Prostate gland (tissue), 2 donors: Measurements from ENCODE around the gene CERS3. TPM values are rescaled to one million over a fixed set of nuclear protein-coding genes. Genes with fewer than 3 reads are reported as not detected.

Experiments used
- DNase-seq: peaks from one replicate; pipeline ENCODE4 v3.0.0-alpha.2; 2019; ENCODE audit warnings: low spot score
- H3K27ac ChIP-seq, 2 donors: fragments of 200-600 bp; sonication (generic); 2 replicates each; pipeline ENCODE4 v1.5.1; 2017 to 2019
- H3K27me3 ChIP-seq: fragments of 200-600 bp; sonication (generic); replicated peaks from 2 replicates; pipeline ENCODE4 v1.5.1; 2019; ENCODE audit not compliant: insufficient read depth
- H3K36me3 ChIP-seq, 2 donors: fragments of 200-600 bp; sonication (generic); 1 replicate in 1 of 2; 2 replicates in 1 of 2; pipeline versions ENCODE4 v1.5.1 to v1.8.1; 2017 to 2019
- H3K4me1 ChIP-seq: fragments of 200-600 bp; sonication (generic); replicated peaks from 2 replicates; pipeline ENCODE4 v1.5.1; 2019
- H3K4me3 ChIP-seq, 2 donors: fragments of 200-600 bp; sonication (generic); 2 replicates each; pipeline ENCODE4 v1.5.1; 2017 to 2019
- H3K9me3 ChIP-seq: fragments of 200-600 bp; sonication (generic); 2 replicates; pipeline ENCODE4 v1.5.1; 2017
- CTCF ChIP-seq, 4 experiments: fragments of 200-600 bp in 2 of 4; fragments of 450-650 bp in 2 of 4; sonication (generic) in 2 of 4; IDR thresholded peaks; 1 replicate in 3 of 4; 2 replicates in 1 of 4; pipeline ENCODE4 v1.5.1; 2016 to 2019; ENCODE audit warnings: antibody characterized with exemption in 4 of 4, mild to moderate bottlenecking in 2 of 4, moderate library complexity in 2 of 4
- POLR2A ChIP-seq: fragments of 450-650 bp; IDR thresholded peaks from one replicate; pipeline ENCODE4 v1.6.1; 2016; ENCODE audit warnings: antibody characterized with exemption, mild to moderate bottlenecking
- POLR2AphosphoS5 ChIP-seq: sonication (generic); formaldehyde crosslinking; IDR thresholded peaks from one replicate; pipeline ENCODE4 v1.6.1; 2017; ENCODE audit warnings: antibody characterized with exemption
- WGBS: methylation state at CpG from one replicate; pipeline ENCODE4 v1.1.5; 2018; 5-methylcytosine and 5-hydroxymethylcytosine counted together
- intact Hi-C: fragments of 100-400 bp; cut with DNase I; formaldehyde crosslinking; loops from one replicate; pipeline ENCODE4 v1.14.2; 2022
- total RNA-seq, 2 donors: library from RNA; depleted of rRNA; stranded (reverse); fragments of >200 nt; gene quantifications; one replicate each; pipeline ENCODE4 v1.1.0, GENCODE V29; 2016

Gene CERS3
- total RNA-seq, 2 donors from 2014 or later = 0.73 to 4.0 TPM

GRCh38 chr15:100394736-100395440, 133.9 kb downstream of the CERS3 start:
- WGBS = 72% methylated on average over 4 of the region's 4 CpGs
- DNase-seq = no peak
- Histone ChIP-seq H3K36me3 (no peaks in the 10 kb centered on the region), H3K27ac (no peak overlapping the region), H3K4me3 (no peak overlapping the region), H3K4me1 (no peaks in the 10 kb centered on the region), H3K9me3 (no peaks in the 10 kb centered on the region), H3K27me3 (no peaks in the 10 kb centered on the region)
- TF ChIP-seq POLR2AphosphoS5 (no peak), POLR2A (no peak), CTCF (IDR thresholded peaks at IDR 0.05) (no peak)
- intact Hi-C loops = no loop called here

- Histone ChIP-seq H3K27me3 (no peaks in the 10 kb centered on the region), H3K4me3 (no peak overlapping the region), H3K36me3 (no peaks in the 10 kb centered on the region), H3K4me1 (no peaks in the 10 kb centered on the region), H3K27ac (no peak overlapping the region), H3K9me3 (no peaks in the 10 kb centered on the region)
- intact Hi-C loops = no loop called here
- TF ChIP-seq POLR2AphosphoS5 = no peak
- TF ChIP-seq CTCF (IDR thresholded peaks at IDR 0.05) = no peak
- TF ChIP-seq POLR2A = no peak
- DNase-seq = no peak
- 77% methylated on average over 2 of the region's 2 CpGs for WGBS
Measured at GRCh38 chr15:100393008-100393407, 135.7 kb downstream of the CERS3 start.

- Histone ChIP-seq H3K9me3 (no peaks in the 10 kb centered on the region), H3K36me3 (no peaks in the 10 kb centered on the region), H3K27ac (no peak overlapping the region), H3K4me1 (no peaks in the 10 kb centered on the region), H3K27me3 (no peaks in the 10 kb centered on the region), H3K4me3 (no peak overlapping the region)
- DNase-seq = no peak
- intact Hi-C loops = no loop called here
- WGBS = 90% methylated on average over 3 of the region's 3 CpGs
- TF ChIP-seq CTCF (IDR thresholded peaks at IDR 0.05) (no peak), POLR2AphosphoS5 (no peak), POLR2A (no peak)
Measured at GRCh38 chr15:100385300-100386050, 143.3 kb downstream of the CERS3 start.

GRCh38 chr15:100384108-100384410, 144.7 kb downstream of the CERS3 start:
- 87% methylated on average over 10 of the region's 10 CpGs for WGBS

More at GRCh38 chr15:100384108-100384410, 144.7 kb downstream of the CERS3 start:
- Histone ChIP-seq H3K4me3 (no peak overlapping the region), H3K4me1 (no peaks in the 10 kb centered on the region), H3K36me3 (no peaks in the 10 kb centered on the region), H3K9me3 (no peaks in the 10 kb centered on the region), H3K27ac (no peak overlapping the region), H3K27me3 (no peaks in the 10 kb centered on the region)
- TF ChIP-seq POLR2AphosphoS5 = no peak
- no peak for TF ChIP-seq POLR2A
- TF ChIP-seq CTCF (IDR thresholded peaks at IDR 0.05) = no peak
- intact Hi-C loops = no loop called here
- no peak for DNase-seq
